ENCODE data around the gene ZNF396.

The ZNF396 gene

DNA sequence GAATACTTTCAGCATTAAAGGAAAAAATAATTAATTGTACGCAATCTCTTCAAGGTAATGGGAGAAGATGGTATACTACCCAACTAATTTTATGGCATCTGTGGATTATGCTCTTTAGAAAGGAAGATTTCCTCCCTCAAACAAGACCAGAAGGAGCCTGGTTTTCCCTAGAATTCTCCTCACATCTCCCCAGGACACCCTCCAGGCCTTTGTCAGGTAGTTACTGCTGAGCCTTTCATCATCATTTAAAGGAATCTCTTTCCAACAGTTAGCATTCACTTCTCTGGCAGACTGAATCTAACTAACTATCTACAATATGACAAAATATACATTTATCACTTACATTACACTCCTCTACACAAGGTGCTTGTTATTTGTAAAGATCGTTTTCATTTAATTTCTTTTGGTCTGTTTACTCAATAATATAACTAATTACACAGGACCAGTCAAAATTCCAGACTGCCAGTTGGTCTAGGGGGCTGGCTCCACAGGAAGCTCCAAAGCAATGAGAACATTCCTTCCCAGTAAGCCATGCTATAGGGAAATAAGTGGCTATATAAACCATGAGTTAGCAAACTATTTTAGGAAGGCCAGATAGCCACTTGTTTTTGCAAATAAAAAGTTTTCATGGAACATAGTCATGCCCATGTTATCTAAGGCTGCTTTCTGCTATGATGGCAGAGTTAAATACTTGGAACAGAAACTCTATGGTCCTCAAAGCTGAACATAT is 52.0 kb downstream of the ZNF396 start:
- TF ChIP-seq MYC (IDR thresholded peaks at IDR 0.05; ENCODE audit: low read depth, low read length) (no peak), POLR2A (IDR thresholded peaks at IDR 0.05; ENCODE audit: extremely low read depth, insufficient read length) (no peak), CTCF (IDR thresholded peaks at IDR 0.05; ENCODE audit: low read depth, low read length) (no peak)
- TF ChIP-seq, protein P1, sequence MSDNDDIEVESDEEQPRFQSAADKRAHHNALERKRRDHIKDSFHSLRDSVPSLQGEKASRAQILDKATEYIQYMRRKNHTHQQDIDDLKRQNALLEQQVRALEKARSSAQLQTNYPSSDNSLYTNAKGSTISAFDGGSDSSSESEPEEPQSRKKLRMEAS (IDR thresholded peaks at IDR 0.05; ENCODE audit: low read depth, low read length): no peak
- no peak for DNase-seq (ENCODE audit: low read depth)
- no peak overlapping the region for H3K4me3 ChIP-seq (ENCODE audit: low read depth, low read length)

- no peak overlapping the region for H3K4me3 ChIP-seq (ENCODE audit: low read depth, low read length)
- TF ChIP-seq, protein P1 (IDR thresholded peaks at IDR 0.05; ENCODE audit: low read depth, low read length): no peak
- TF ChIP-seq MYC (IDR thresholded peaks at IDR 0.05; ENCODE audit: low read depth, low read length) (no peak), POLR2A (IDR thresholded peaks at IDR 0.05; ENCODE audit: extremely low read depth, insufficient read length) (no peak), CTCF (IDR thresholded peaks at IDR 0.05; ENCODE audit: low read depth, low read length) (no peak)
- DNase-seq (ENCODE audit: low read depth): no peak
Measured at GRCh38 chr18:35322486-35323458, 54.4 kb downstream of the ZNF396 start.

Measured in NB4 (cell line).